SU-DHL-6 (cell line): ENCODE measurements around the gene OR4F6.
"Not testable (repeated sequence)": the region's sequence is repeated elsewhere in the genome, so short reads cannot be mapped to it uniquely, and the experiment has no call there.

Experiments
- CTCF ChIP-seq: fragments of 200-600 bp; sonication (generic); IDR thresholded peaks from one replicate; pipeline ENCODE4 v1.5.1; 2017; ENCODE audit warnings: antibody characterized with exemption, mild to moderate bottlenecking, low read length, moderate library complexity; ENCODE audit not compliant: insufficient read depth, poor library complexity, severe bottlenecking
- EZH2phosphoT487 ChIP-seq: fragments of 200-600 bp; sonication (generic), shearing (Covaris generic); conservative IDR thresholded peaks from 2 replicates; pipeline ENCODE4 v1.6.1; 2018; ENCODE audit warnings: mild to moderate bottlenecking, antibody characterized with exemption, low read length, moderate library complexity, mixed read lengths

DNA sequence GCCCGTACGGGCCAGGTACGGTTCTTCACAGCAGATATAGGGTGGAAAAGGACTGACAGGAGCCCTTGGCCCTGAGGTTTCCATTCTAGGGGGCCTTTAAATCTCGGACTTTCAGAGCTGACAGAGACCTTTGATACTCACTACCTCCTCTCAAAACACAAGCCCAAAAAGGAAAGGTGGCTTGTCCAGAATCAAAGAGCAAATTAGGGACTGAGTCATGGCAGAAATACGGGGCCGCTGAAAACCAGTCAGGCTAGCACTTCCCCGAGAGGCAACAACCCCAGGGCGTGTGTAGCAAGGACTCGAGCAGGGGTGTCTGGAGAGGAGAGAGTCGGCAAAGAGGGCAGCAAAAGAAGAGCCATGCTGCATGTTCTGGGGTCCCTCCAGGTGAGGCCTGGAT, 24.7 kb upstream of the OR4F6 start:
- not testable (repeated sequence) for TF ChIP-seq CTCF, EZH2phosphoT487
